DOHH2 (cell line): ENCODE results near the gene CNTNAP2.

Experiments
- EZH2phosphoT487 ChIP-seq: fragments of 200-600 bp; sonication (generic); IDR thresholded peaks from 2 replicates; pipeline ENCODE4 v1.6.1; 2017; ENCODE audit warnings: borderline replicate concordance, mild to moderate bottlenecking, antibody characterized with exemption, low read length, moderate library complexity, mixed read lengths
- TF ChIP-seq, protein P1 (sequence below): fragments of 200-600 bp; sonication (generic); IDR thresholded peaks from one replicate; pipeline ENCODE4 v1.5.1; 2014; ENCODE audit warnings: antibody characterized with exemption, mild to moderate bottlenecking, low read depth, low read length; ENCODE audit not compliant: poor library complexity, severe bottlenecking

GRCh38 chr7:148021507-148022045 is 1905.0 kb downstream of the CNTNAP2 start:
- TF ChIP-seq, protein P1, sequence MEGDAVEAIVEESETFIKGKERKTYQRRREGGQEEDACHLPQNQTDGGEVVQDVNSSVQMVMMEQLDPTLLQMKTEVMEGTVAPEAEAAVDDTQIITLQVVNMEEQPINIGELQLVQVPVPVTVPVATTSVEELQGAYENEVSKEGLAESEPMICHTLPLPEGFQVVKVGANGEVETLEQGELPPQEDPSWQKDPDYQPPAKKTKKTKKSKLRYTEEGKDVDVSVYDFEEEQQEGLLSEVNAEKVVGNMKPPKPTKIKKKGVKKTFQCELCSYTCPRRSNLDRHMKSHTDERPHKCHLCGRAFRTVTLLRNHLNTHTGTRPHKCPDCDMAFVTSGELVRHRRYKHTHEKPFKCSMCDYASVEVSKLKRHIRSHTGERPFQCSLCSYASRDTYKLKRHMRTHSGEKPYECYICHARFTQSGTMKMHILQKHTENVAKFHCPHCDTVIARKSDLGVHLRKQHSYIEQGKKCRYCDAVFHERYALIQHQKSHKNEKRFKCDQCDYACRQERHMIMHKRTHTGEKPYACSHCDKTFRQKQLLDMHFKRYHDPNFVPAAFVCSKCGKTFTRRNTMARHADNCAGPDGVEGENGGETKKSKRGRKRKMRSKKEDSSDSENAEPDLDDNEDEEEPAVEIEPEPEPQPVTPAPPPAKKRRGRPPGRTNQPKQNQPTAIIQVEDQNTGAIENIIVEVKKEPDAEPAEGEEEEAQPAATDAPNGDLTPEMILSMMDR: no peak
- no peak for TF ChIP-seq EZH2phosphoT487
